GM21447 (cell line): ENCODE data around the gene PSG5.
"Not testable (repeated sequence)": the region's sequence is repeated elsewhere in the genome, so short reads cannot be mapped to it uniquely, and the experiment has no call there.

ENCODE experiments used
- ATAC-seq: cut with Tn5 transposase; IDR thresholded peaks from one replicate; pipeline ENCODE4 v1.9.1; 2021; ENCODE audit not compliant: unreplicated experiment

The PSG5 gene

DNA sequence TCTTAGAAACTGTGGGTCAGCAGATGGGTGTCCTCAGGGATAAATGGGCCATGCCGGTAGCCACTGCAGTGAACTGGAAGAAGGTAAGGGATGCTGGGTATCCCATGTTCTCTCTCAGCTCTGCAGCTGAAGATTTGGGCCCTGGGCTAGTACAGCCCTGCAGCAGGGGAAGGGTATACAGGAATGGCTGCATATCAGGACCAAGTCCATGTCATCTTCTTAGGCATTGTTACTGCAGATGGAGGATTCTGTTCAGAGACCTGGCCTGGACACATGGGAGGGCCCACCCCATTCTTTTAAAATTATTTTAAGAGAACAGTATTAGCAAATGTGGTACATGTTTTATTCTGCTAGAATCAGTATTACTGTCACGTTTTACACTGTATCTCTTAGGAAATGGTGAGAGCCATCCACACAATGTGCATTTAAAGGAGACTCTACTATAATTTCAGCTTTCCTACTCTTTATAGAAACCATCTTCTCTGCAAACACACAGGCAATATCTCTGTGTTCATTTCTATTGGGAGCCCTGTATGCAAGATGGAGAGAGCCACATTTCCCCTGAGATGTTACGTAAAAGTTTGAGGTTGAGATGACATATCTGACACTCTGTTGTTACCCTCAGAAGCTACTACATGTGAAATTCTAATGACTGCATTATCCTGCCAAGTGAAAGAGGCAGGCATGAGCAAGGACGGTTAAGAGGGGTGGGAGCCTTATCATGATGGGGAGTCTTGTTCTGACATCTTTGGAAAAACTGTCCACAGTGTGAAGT is 6.2 kb upstream of the PSG5 start:
- ATAC-seq: not testable (repeated sequence)

DNA sequence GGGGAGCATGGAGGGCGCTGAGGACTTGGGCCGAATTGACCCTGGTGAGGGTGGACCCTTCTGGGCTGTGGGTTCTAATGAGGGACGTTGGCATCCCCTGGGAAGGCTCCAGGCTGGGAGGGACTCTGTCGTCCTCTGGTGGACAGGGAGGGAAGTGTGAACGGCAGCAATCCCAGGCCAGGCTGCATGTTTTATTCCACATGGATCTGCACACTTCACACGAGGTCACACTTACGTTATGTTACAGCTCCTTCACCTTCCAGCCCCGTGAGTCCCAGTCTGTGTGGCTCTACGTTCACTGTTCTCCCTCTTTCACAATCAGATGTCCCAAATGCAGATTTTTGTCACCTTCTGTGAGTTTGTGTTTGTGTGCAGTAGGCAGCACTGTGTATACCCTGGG is 1.8 kb upstream of the PSG5 start:
- ATAC-seq: not testable (repeated sequence)

DNA sequence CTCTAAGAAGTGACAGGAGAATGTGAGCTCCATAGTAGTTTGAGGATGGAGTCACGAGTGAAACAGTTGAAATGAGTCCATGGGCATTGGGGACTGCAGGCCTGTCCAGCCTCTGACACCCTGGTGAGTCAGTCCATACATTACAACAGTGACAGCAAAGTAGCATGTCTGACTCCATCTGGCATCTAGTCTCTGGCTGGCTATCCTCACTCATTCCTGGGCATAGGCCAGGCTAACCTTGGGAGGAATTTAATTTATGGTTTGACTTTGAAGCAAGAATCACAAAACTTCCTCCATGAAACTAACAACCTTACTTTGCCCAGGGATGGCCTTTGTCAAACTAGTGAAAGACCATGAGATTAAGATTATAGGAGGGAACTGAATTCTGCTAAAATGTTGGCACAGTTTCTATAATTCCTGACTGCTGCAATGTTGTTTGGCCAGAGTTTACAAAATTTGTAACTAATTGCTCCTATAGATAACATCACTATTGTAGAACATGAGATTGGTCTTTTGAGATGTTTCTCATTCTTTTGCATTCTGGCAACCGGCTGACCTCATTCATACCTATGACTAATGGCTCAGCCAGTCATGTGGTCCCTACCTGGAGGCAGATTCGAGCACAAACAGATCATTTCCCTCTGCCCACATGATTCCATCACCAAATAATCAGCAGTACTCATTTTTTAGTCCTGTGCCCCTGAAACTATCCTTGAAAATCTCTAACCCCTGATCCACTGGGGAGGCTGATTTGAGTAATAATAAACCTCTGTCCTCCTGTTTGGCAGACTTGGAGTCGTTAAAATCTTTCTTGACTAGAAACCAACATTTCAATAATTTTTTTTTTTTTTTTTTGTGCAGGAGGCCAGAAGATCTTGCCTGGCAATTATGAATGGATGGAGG is 4.2 kb downstream of the PSG5 start:
- ATAC-seq: not testable (repeated sequence)

DNA sequence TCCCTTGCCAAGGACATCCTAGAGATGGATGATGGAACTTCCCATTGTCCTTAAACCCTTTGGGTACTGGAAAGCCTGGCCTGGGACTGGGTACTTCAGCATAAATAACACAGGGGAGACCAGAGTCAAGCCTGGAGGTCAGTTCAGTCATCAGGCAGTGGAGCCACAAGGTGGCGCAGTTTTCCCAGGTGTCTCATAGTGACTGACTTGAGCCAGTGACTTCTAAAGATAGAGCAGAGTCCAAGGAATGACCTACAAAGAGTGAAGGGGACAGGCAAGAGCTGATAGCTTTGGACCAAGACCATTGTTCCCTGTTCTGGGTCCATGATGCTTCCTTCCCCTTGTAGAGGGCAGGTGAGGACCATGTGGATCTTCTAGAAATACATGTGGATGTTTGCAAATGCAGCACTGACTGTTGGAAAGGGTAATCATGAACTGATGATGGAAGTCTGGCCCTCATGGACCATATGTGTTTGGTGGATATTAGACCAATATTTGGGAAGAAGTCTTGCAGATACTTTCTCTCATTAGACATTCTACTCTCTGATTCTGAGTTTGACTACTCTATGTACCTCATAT is 6.7 kb downstream of the PSG5 start:
- not testable (repeated sequence) for ATAC-seq

DNA sequence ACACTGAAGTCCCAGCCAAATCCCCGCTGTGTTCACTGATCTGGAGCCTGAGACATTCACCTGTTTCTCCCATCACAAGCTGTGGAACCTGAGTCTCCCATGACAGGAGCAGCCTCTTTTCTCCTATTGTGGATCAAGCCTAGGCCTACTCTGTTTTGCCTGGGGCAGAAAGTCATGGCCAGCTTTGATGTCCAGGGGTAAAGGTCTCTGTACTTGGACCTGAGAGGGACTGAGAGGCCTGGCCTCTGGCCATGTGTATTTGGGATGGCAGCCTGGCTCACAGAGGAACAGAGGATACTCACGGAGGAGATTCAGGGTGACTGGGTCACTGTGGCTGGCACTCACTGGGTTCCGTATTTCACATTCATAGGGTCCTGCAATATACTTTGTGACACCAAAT is 7.8 kb downstream of the PSG5 start:
- not testable (repeated sequence) for ATAC-seq

DNA sequence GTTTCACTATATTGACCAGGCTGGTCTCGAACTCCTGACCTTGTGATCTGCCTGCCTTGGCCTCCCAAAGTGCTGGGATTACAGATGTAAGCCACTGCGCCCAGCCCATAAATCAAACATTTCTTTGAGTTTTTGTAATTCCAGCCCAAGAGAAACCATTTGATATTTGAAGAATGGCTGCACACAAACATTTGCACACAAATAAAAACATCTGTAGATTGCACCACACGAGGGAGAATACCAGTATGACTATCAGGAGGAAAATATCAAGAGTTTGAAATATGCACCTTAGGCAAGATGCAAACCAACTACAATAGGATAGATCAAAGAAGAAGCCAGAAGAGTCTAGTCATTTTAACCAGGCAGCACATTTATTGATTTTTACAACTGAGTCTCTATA is 20.4 kb downstream of the PSG5 start:
- ATAC-seq: not testable (repeated sequence)

DNA sequence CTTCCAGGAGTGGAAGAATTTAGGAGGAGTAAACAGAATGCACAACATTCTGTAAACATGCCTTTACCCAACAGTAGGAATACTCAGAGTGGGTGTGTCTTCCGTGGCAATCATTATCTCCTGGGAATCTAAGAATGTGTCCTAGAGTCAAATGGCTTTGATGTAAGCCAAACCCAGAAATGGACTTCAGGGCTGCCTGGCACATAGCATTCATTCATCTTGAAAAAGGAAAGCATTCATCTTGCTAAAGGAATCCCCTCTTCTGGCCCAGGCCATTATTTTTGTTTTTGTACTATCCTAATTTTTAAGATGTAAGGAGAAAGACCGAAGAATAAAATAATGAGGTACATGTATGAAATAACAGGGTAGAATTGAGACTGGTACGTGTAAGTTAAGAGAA is 23.2 kb downstream of the PSG5 start:
- not testable (repeated sequence) for ATAC-seq

DNA sequence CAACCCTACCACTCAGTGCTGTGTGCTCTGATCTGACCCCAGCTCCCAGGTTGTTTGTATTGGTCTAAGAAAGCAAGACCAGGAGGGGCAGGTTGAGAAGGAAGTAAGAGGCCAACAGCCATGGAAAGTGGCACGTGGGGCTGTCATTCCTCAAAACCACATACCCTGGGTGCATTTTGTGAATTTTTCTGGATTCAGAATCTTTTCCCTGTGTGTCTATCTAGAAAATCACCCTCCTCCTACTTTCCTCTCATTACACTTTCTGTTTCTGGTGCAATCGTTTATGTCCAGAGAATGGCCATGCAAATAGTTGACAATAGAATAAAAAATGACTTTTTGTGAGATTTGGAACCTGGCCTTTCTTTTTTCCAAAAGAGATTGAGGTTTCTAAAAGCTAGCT is 24.1 kb downstream of the PSG5 start:
- ATAC-seq: not testable (repeated sequence)

DNA sequence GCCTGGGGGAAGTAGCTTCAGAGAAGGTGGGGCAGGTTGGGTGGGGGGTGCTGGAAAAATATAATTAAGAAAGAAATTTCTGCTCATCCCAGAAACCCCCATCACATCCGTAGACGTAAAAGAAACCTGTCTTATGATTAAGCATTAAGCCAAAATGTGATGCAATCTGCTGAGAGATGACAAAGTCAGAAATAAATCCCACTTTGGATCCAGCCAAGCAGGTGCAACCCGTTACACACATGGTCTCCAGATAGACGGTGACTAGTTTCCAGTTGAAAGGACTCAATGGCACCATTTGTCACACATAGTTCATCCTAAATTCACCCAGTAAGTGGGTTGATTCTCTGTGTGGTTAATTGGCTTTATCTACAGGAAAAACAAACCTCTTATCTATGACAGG is 34.1 kb downstream of the PSG5 start:
- ATAC-seq: no peak

DNA sequence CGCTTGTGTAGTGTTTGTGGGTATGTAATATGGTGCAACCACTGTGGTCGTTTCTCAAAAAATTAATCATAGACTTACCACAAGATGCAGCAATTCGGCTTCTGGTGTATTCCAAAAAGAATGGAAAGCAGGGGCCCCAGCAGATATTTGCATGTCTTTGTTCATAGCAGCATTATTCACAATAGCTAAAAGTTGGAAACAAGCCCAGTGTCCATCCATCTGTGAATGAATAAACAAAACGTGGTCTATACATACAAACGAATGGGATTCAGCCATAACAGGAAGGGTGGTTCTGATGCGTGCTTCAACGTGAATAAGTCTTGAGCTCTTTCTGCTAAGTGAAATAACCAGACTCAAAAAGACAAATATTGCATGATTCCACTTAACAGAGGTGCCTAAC is 36.5 kb downstream of the PSG5 start:
- not testable (repeated sequence) for ATAC-seq

DNA sequence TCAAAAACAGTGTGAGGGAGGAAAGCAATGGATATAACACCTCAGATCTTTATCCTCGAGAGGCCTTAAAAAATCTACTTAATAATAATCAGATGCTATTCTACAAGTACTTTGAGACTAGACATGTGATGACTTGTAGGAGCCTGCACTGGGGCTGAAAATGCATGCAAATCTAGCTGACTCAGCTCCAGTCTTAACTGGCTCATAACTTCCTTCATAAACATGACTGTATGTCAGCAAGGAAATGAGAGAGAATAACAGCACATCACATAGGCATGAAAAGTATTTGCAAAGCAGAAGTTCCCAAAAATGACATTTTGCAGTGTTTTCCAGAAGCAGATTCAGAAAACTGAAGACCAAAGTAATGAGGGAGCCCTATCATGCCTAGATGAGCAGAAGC is 38.1 kb downstream of the PSG5 start:
- no peak for ATAC-seq

DNA sequence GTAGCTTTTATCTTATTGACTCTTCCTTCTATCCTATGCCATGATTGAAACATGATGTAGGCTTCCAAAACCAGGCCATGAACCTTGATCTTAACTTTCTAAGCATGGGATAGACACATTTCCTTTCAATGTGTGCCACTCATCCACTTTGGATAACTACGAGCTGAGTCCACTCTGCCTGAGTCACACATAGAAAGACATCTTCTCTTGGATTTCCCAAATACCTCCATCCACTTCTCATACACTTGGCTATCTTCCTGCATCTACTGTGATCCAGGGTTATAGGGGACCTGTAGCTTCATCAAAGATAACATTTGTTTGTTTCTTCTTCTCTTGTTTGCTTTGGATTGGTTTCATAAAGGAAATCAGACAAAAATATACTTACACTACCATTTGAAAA is 44.6 kb downstream of the PSG5 start:
- not testable (repeated sequence) for ATAC-seq

DNA sequence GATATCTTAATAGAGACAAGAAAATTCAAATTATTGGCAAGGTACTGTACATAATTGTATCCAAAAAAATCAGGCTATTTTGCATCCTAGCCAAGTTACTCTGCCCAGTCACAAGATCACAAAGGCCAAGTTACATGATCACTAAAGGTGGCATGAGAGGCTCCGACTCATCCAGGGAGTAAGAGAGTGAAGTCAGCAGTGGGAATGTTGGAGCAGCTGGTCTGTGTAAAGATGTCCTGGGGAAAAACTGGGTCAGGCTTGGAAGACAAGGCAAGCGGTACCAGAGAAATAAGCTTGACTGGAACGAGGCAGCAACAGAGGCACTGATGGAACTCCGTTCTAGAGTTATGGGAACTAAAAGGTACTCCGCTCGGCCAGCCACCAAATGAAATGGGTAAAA is 53.6 kb downstream of the PSG5 start:
- no peak for ATAC-seq

DNA sequence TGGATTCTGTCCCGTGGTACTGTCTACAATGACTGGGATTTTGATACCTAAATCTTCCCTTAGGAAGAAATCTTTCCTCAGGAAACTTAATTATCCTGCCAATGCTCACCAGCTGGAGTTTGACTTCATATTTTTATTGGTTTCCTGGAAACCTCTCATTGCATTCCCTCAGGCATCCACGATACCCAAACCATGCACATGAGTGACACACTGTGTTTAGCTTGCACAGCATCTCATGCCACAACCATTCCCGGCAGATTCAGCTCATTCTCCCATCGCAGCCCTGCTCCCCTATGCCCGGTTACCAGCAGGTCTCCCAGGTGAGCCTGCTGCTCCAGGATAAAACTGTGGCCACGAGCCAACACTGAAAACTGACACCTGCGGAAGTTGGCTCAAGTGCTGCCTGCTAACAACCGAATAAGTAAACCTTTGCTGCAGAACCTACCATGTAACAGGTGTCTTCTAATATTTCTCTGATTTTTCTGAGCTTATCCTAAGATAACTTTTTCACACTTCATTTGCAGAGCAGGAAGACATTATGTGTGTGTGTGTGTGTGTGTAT is 55.0 kb downstream of the PSG5 start:
- ATAC-seq: not testable (repeated sequence)

DNA sequence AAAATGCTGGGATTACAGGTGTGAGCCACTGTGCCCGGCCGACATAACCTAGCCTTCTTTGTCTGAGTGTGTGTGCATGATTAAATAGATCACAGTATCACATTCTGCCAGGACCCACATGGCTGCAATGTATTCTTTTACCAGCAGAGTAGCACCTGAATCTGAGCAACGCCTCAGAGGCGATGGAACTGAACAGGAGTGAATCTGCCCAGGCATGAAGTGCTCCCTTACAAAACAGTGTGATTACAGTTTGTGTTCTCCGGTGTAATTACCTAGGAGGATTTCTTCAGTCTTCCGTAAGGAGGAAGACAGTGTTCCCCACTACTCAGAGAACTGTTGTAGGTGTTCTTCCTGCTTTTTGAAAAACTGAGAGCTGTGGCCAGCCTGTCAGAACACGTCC is 57.1 kb downstream of the PSG5 start:
- not testable (repeated sequence) for ATAC-seq

DNA sequence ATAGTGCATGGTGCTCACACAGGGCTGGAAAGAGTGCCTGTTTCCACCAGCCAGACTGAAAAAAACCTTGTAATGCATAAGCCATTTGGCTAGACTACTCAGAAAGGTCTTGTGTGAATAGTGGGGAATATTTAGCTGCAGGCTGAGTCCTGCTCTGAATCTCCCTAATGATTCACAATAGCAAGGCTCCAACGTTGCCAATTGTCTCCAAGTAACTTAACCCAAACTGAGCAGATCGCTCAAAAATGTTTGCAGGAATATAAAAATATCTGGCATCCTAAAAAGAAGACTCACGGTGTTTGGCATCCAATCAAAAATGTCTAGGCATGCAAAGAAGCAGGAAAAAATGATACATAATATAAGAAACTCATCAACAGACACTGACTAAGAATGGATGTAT is 59.0 kb downstream of the PSG5 start:
- not testable (repeated sequence) for ATAC-seq

DNA sequence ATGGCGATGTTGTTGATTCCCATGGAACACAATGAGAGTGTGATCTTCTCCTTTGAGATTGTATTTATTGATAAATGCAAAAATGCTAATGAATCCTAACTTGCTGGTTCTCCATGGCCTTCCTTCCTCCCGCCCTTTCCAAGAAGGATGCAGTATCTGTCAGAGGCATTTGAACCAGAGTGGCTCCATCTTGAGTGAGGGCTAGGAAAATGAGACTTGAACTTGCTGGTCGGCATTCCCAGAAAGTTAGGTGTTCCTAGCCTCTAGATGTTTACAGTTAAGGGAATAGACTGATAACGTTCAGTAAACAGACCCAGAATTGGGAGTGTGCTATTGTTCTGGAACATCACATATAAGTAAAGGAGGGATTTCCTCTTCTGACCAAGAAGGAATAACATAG is 59.6 kb downstream of the PSG5 start:
- no peak for ATAC-seq

DNA sequence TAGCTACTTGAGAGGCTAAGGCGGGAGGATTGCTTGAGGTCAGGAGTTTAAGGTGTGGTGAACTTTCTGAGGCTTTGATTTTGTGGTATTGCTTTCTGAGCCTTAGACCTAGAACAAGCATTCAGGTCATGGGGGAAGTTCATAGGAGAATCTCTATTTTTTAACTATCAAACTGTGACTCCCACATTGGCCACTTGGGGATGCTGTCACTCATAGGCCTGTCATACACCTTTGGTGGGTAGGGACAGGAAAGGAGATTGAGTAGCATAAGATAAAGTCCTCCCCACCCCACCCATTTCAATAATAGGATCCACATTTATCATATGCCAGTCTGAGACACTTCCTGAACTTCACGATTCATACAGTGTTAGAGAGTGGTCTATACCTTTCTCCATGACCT is 62.0 kb downstream of the PSG5 start:
- ATAC-seq: no peak

DNA sequence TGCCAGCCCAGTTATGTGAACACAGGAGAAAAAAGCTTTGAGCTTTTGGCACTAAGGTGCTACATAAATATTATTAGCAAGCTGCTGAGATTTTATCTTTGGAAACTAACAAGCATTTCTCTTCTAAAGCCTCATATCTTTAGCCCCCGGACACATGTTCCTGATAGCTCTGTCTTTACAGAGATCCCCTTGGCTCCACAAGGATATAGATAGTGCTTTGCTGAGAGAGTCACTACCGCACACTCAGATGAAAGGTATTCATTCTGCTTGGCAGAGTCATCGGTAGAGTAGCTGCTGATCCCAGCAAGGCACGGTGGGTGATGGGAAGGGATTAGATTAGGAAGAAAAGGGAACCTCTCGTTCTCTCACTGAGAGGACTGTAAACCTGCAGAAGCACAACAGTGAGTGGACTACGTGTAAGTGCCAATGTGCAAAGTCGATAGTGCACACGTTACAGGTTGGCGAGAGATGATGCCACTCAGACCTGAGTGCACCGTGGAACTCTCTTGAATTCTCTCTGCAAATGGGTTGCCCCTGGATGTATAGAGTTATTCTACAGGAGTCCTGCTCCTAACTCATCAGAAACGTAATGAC is 65.8 kb downstream of the PSG5 start:
- ATAC-seq: not testable (repeated sequence)

DNA sequence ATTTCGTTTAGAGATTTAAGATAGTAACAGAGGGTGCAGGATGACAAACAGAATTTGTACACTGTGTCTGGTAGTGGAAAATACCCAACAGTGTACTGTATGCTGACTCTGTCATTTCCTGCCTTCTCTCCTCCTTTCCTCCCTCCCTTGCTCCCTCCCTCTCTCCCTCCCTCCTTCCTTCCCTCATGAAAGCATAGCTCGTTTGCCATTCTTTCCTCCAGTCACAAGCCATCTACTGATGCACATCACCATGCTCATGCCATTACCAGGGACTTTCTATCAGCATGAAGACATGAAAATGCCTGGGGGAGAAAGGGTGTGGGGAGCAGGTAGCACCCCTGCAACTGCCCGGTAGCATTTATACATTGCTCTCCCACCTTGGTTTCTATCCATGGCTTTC is 66.8 kb downstream of the PSG5 start:
- not testable (repeated sequence) for ATAC-seq
